ENCODE data around the gene RTF1. TPM values are rescaled to one million over a fixed set of nuclear protein-coding genes. Genes with fewer than 3 reads are reported as not detected.

RTF1 gene
- total RNA-seq, 3 donors from 2014 or later: 26.4 to 50.2 (median 33.1) TPM

- H3K4me3 ChIP-seq: no peak overlapping the region
- intact Hi-C loops (cut with DNase I, micrococcal nuclease): no loop called here
- DNase-seq: peak in 1 of 3 donors; percentile 43
Measured at GRCh38 chr15:41473418-41473817, 56.5 kb downstream of the RTF1 start.

GRCh38 chr15:41474436-41474835 is 57.5 kb downstream of the RTF1 start:
- peaks cover 9% of the 10 kb centered on the region for H3K4me1 ChIP-seq (ENCODE audit: low read depth)
- H3K4me3 ChIP-seq: no peak overlapping the region
- ATAC-seq: peak; percentile 85
- intact Hi-C loops (cut with DNase I, micrococcal nuclease): no loop called here
- H3K36me3 ChIP-seq (ENCODE audit: low read depth): no peaks in the 10 kb centered on the region
- peak in 1 of 3 donors; percentile 68 for DNase-seq
- no peak for TF ChIP-seq CTCF (IDR thresholded peaks at IDR 0.05)
- no peaks in the 10 kb centered on the region for H3K9me3 ChIP-seq

More at GRCh38 chr15:41473418-41473817, 56.5 kb downstream of the RTF1 start:
- H3K4me1 ChIP-seq (ENCODE audit: low read depth): peaks cover 9% of the 10 kb centered on the region
- TF ChIP-seq CTCF (IDR thresholded peaks at IDR 0.05): no peak
- peak; percentile 16 for ATAC-seq
- H3K9me3 ChIP-seq: no peaks in the 10 kb centered on the region
- no peaks in the 10 kb centered on the region for H3K36me3 ChIP-seq (ENCODE audit: low read depth)

- Histone ChIP-seq H3K36me3 (ENCODE audit: low read depth) (no peaks in the 10 kb centered on the region), H3K4me3 (no peak overlapping the region), H3K9me3 (no peaks in the 10 kb centered on the region), H3K4me1 (ENCODE audit: low read depth) (peaks cover 9% of the 10 kb centered on the region)
- ATAC-seq (peak; percentile 93), DNase-seq (peak in 2 of 3 donors; percentile 50 to 75)
- no peak for TF ChIP-seq CTCF (IDR thresholded peaks at IDR 0.05)
- intact Hi-C loops (cut with DNase I, micrococcal nuclease): no loop called here
Measured at GRCh38 chr15:41474941-41475340, 58.0 kb downstream of the RTF1 start.

- no peaks in the 10 kb centered on the region for H3K36me3 ChIP-seq (ENCODE audit: low read depth)
- intact Hi-C loops (cut with DNase I, micrococcal nuclease): no loop called here
- no peaks in the 10 kb centered on the region for H3K9me3 ChIP-seq
- no peak overlapping the region for H3K4me3 ChIP-seq
- ATAC-seq (no peak), DNase-seq (no peak)
- peaks cover 17% of the 10 kb centered on the region for H3K4me1 ChIP-seq (ENCODE audit: low read depth)
- no peak for TF ChIP-seq CTCF (IDR thresholded peaks at IDR 0.05)
Measured at GRCh38 chr15:41476416-41477048, 59.6 kb downstream of the RTF1 start.

- ATAC-seq (no peak), DNase-seq (peak in 1 of 3 donors; percentile 23)
- TF ChIP-seq CTCF (IDR thresholded peaks at IDR 0.05): no peak
- intact Hi-C loops (cut with DNase I, micrococcal nuclease): no loop called here
- H3K4me1 ChIP-seq (ENCODE audit: low read depth): peaks cover 14% of the 10 kb centered on the region
- H3K36me3 ChIP-seq (ENCODE audit: low read depth): no peaks in the 10 kb centered on the region
- no peak overlapping the region for H3K4me3 ChIP-seq
- no peaks in the 10 kb centered on the region for H3K9me3 ChIP-seq
Measured at GRCh38 chr15:41480396-41481140, 63.7 kb downstream of the RTF1 start.
